ENCODE measurements around the gene GSDMA. TPM values are rescaled to one million over a fixed set of nuclear protein-coding genes. Genes with fewer than 3 reads are reported as not detected.

Gene GSDMA
- total RNA-seq, 1 experiment from 2014 or later = not detected

GRCh38 chr17:39979016-39979670, 16.3 kb downstream of the GSDMA start:
- no peak overlapping the region for H2BK120ac ChIP-seq (ENCODE audit: low read depth, low read length, poor library complexity, severe bottlenecking)
- no peak overlapping the region for H4K8ac ChIP-seq (replicated peaks; ENCODE audit: insufficient read length, low read depth, low read length)
- H3T11ph ChIP-seq (ENCODE audit: low read length) = no peak overlapping the region
- H3K18ac ChIP-seq (ENCODE audit: insufficient read length, low read depth, low read length) = no peak overlapping the region
- H3K9me3 Mint-ChIP-seq = no peaks in the 10 kb centered on the region
- peaks cover 12% of the 10 kb centered on the region for H3K23me2 ChIP-seq (ENCODE audit: insufficient read length, low read depth, low read length, poor library complexity, severe bottlenecking)
- H3K27me3 Mint-ChIP-seq (ENCODE audit: low read depth) = peaks cover 2% of the 10 kb centered on the region; the same call in 1 of the 2 replicates
- peak overlapping the region; percentile 78 for H3K4me2 ChIP-seq (ENCODE audit: insufficient read depth, insufficient read length, low read length)
- H3K4me3 Mint-ChIP-seq = peak overlapping the region; percentile 96 to 98; a peak in 4 of 5 replicates
- no peak overlapping the region for H3K23ac ChIP-seq (ENCODE audit: insufficient read length, low read depth, low read length)
- peaks cover 8% of the 10 kb centered on the region for H3K4me1 ChIP-seq (ENCODE audit: insufficient read depth, low read length)
- no peak overlapping the region for H4K91ac ChIP-seq (ENCODE audit: insufficient read length, low read depth, low read length)
- peaks cover 12% of the 10 kb centered on the region for H3K79me2 ChIP-seq (ENCODE audit: insufficient read depth, low read length)
- no peak overlapping the region for H3K56ac ChIP-seq (ENCODE audit: insufficient read length, low read depth, low read length)
- peaks cover 6 to 12% (median 9%) of the 10 kb centered on the region in 3 experiments; a peak in 6 of 7 replicates for H3K36me3 Mint-ChIP-seq (ENCODE audit: insufficient read depth in 1 of 3, low read depth in 3 of 3)
- H3K27ac ChIP-seq (ENCODE audit: insufficient read length, low read depth, low read length) = no peak overlapping the region
- peak overlapping the region in 1 of 3 experiments; percentile 22; a peak in 1 of 7 replicates for H3K27ac Mint-ChIP-seq
- H4K20me1 ChIP-seq (ENCODE audit: control insufficient read depth, insufficient read depth, insufficient read length) = no peaks in the 10 kb centered on the region
- no CpG with 5 or more reads among the region's 5 CpGs for WGBS (ENCODE audit: extremely low coverage, insufficient read length, low lambda C conversion rate)
- peaks cover 2% of the 10 kb centered on the region for H3K79me1 ChIP-seq (ENCODE audit: insufficient read depth, low read depth, low read length, poor library complexity, severe bottlenecking)
- no peak for TF ChIP-seq CTCF (conservative IDR thresholded peaks at IDR 0.05)
- DNase-seq = no peak
- H3K27me3 ChIP-seq (ENCODE audit: insufficient read depth, low read length) = no peaks in the 10 kb centered on the region
- H3K4ac ChIP-seq (ENCODE audit: low read depth, low read length) = no peak overlapping the region
- H2BK20ac ChIP-seq (ENCODE audit: low read depth, low read length, poor library complexity, severe bottlenecking) = no peak overlapping the region
- no peak overlapping the region for H2BK15ac ChIP-seq (ENCODE audit: low read depth, low read length)
- H2BK5ac ChIP-seq (ENCODE audit: insufficient read length, low read length) = no peak overlapping the region
- no peak overlapping the region for H2AK5ac ChIP-seq (ENCODE audit: insufficient read length, low read length)
- peaks cover 23 to 28% of the 10 kb centered on the region in 2 experiments for H3K4me1 Mint-ChIP-seq
- H4K5ac ChIP-seq (ENCODE audit: insufficient read length, low read depth, low read length) = no peak overlapping the region
- H3K9me3 ChIP-seq (ENCODE audit: control insufficient read depth, low read depth, low read length) = no peaks in the 10 kb centered on the region
- no peak overlapping the region for H3K9ac ChIP-seq (ENCODE audit: extremely low read depth, insufficient read length, low read length)
- H2BK12ac ChIP-seq (ENCODE audit: insufficient read length, low read depth, low read length) = no peak overlapping the region
- H3K14ac ChIP-seq (ENCODE audit: insufficient read depth, low read length) = no peak overlapping the region
- no peak overlapping the region for H2AFZ ChIP-seq (ENCODE audit: low read length)

Data from H9 (cell line).